DOHH2 (cell line): ENCODE data around the gene SMTN.

ENCODE experiments used
- H3F3A ChIP-seq: fragments of 200-600 bp; sonication (generic), shearing (Covaris generic); 2 replicates; pipeline ENCODE4 v1.6.0; 2016; ENCODE audit warnings: antibody characterized with exemption, mild to moderate bottlenecking; ENCODE audit not compliant: control insufficient read depth, insufficient read depth
- H3K27ac ChIP-seq: fragments of 200-600 bp; sonication (generic); 2 replicates; pipeline ENCODE4 v1.5.1; 2014; ENCODE audit warnings: low read depth, mild to moderate bottlenecking, low read length, moderate library complexity
- H3K27me3 ChIP-seq: fragments of 200-600 bp; sonication (generic); 2 replicates; pipeline ENCODE4 v1.6.1; 2014; ENCODE audit warnings: mild to moderate bottlenecking, low read length, mixed read lengths; ENCODE audit not compliant: control insufficient read depth
- H3K36me3 ChIP-seq: fragments of 200-600 bp; sonication (generic); 2 replicates; pipeline ENCODE4 v1.6.1; 2014; ENCODE audit warnings: mild to moderate bottlenecking, low read length, moderate library complexity, mixed read lengths; ENCODE audit not compliant: control insufficient read depth
- H3K4me1 ChIP-seq: fragments of 200-600 bp; sonication (generic); 2 replicates; pipeline ENCODE4 v1.6.1; 2014; ENCODE audit warnings: mild to moderate bottlenecking, low read length, mixed read lengths; ENCODE audit not compliant: control insufficient read depth
- H3K4me2 ChIP-seq: fragments of 200-600 bp; sonication (generic); 2 replicates; pipeline ENCODE4 v1.6.0; 2014; ENCODE audit warnings: mild to moderate bottlenecking, low read length, moderate library complexity
- H3K4me3 ChIP-seq: fragments of 200-600 bp; sonication (generic); 2 replicates; pipeline ENCODE4 v1.5.1; 2014; ENCODE audit warnings: mild to moderate bottlenecking, low read length, mixed read lengths
- H3K79me2 ChIP-seq: fragments of 200-600 bp; sonication (generic); 2 replicates; pipeline ENCODE4 v1.6.1; 2014; ENCODE audit warnings: mild to moderate bottlenecking, low read length, mixed read lengths; ENCODE audit not compliant: control insufficient read depth
- H3K9me2 ChIP-seq: fragments of 200-600 bp; sonication (generic); replicated peaks from 2 replicates; pipeline ENCODE4 v1.6.1; 2014; ENCODE audit warnings: mild to moderate bottlenecking, low read length, mixed read lengths; ENCODE audit not compliant: control insufficient read depth
- H3K9me3 ChIP-seq: fragments of 200-600 bp; sonication (generic); 2 replicates; pipeline ENCODE4 v1.6.1; 2014; ENCODE audit warnings: antibody characterized with exemption, low read length, mixed read lengths; ENCODE audit not compliant: control insufficient read depth, insufficient read depth
- H4K20me1 ChIP-seq: fragments of 200-600 bp; sonication (generic); 2 replicates; pipeline ENCODE4 v1.6.0; 2014; ENCODE audit warnings: low read depth, mild to moderate bottlenecking, antibody characterized with exemption, low read length, moderate library complexity; ENCODE audit not compliant: control insufficient read depth, insufficient read depth
- CTCF ChIP-seq: fragments of 200-600 bp; sonication (generic); IDR thresholded peaks from one replicate; pipeline ENCODE4 v1.5.1; 2014; ENCODE audit warnings: antibody characterized with exemption, mild to moderate bottlenecking, low read depth, low read length; ENCODE audit not compliant: poor library complexity, severe bottlenecking
- EZH2phosphoT487 ChIP-seq: fragments of 200-600 bp; sonication (generic); IDR thresholded peaks from 2 replicates; pipeline ENCODE4 v1.6.1; 2017; ENCODE audit warnings: borderline replicate concordance, mild to moderate bottlenecking, antibody characterized with exemption, low read length, moderate library complexity, mixed read lengths

Gene SMTN

DNA sequence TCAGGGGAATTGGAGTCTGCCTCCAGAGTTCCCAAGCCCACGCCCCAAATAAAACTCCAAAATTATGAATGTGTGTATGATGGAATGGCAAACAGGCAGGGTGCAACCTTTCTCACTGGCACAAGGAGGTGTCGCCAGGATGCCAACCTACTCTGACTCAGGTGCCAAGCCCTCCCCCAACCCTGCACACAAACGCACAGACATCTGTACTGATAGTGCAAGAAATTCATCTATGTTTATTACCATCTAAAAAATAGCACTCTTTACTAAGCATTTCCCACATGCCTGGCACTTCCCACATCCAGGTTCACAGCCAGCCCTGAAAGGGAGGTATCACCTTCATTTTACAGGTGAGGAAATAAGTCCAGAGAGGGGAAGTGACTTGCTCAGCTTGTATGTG lies 57.9 kb downstream of the SMTN start:
- no peaks in the 10 kb centered on the region for H3K9me3 ChIP-seq
- H3K27ac ChIP-seq, result no peak overlapping the region
- H3K9me2 ChIP-seq, result no peaks in the 10 kb centered on the region
- H3K36me3 ChIP-seq, result no peaks in the 10 kb centered on the region
- no peaks in the 10 kb centered on the region for H3K4me1 ChIP-seq
- TF ChIP-seq EZH2phosphoT487 (no peak), CTCF (no peak)
- H3K4me3 ChIP-seq, result no peak overlapping the region
- H3F3A ChIP-seq, result no peaks in the 10 kb centered on the region
- H3K27me3 ChIP-seq, result peaks cover 2% of the 10 kb centered on the region; the same call in 1 of the 2 replicates
- H3K79me2 ChIP-seq, result no peaks in the 10 kb centered on the region
- H3K4me2 ChIP-seq, result no peak overlapping the region
- H4K20me1 ChIP-seq, result no peaks in the 10 kb centered on the region

GRCh38 chr22:31139866-31140716 lies 59.0 kb downstream of the SMTN start, which contains the start of gene PLA2G3:
PLA2G3 (minus strand) TSS chr22:31140508; CDS start chr22:31140354, 154 bp downstream.
- no peaks in the 10 kb centered on the region for H3K36me3 ChIP-seq
- H3K4me3 ChIP-seq, result no peak within 1 kb of the TSS

GRCh38 chr22:31140746-31141145 lies 59.6 kb downstream of the SMTN start:
- H3K4me1 ChIP-seq, result no peaks in the 10 kb centered on the region
- H3K27ac ChIP-seq, result no peak overlapping the region
- H3F3A ChIP-seq, result no peaks in the 10 kb centered on the region
- no peaks in the 10 kb centered on the region for H3K79me2 ChIP-seq
- H3K36me3 ChIP-seq, result no peaks in the 10 kb centered on the region
- H3K9me3 ChIP-seq, result no peaks in the 10 kb centered on the region
- H3K27me3 ChIP-seq, result peaks cover 2% of the 10 kb centered on the region; the same call in 1 of the 2 replicates
- no peak overlapping the region for H3K4me2 ChIP-seq
- no peaks in the 10 kb centered on the region for H4K20me1 ChIP-seq
- TF ChIP-seq EZH2phosphoT487, result no peak
- H3K9me2 ChIP-seq, result no peaks in the 10 kb centered on the region
- no peak overlapping the region for H3K4me3 ChIP-seq

More at GRCh38 chr22:31139866-31140716, 59.0 kb downstream of the SMTN start, which contains the start of gene PLA2G3:
- no peaks in the 10 kb centered on the region for H3K9me3 ChIP-seq
- H3K4me1 ChIP-seq, result no peaks in the 10 kb centered on the region
- no peaks in the 10 kb centered on the region for H3K9me2 ChIP-seq
- no peaks in the 10 kb centered on the region for H3K79me2 ChIP-seq
- H3K27me3 ChIP-seq, result peaks cover 2% of the 10 kb centered on the region; the same call in 1 of the 2 replicates
- no peak for TF ChIP-seq CTCF
- TF ChIP-seq EZH2phosphoT487, result no peak
- no peak within 1 kb of the TSS for H3K27ac ChIP-seq
- H3F3A ChIP-seq, result no peaks in the 10 kb centered on the region
- H3K4me2 ChIP-seq, result no peak within 1 kb of the TSS
- no peaks in the 10 kb centered on the region for H4K20me1 ChIP-seq

GRCh38 chr22:31141551-31141950 lies 60.4 kb downstream of the SMTN start:
- no peaks in the 10 kb centered on the region for H3K4me1 ChIP-seq
- H3K27ac ChIP-seq, result no peak overlapping the region
- H3K9me2 ChIP-seq, result no peaks in the 10 kb centered on the region
- H3F3A ChIP-seq, result no peaks in the 10 kb centered on the region
- no peak overlapping the region for H3K4me2 ChIP-seq
- no peaks in the 10 kb centered on the region for H3K36me3 ChIP-seq
- H3K4me3 ChIP-seq, result no peak overlapping the region
- H3K9me3 ChIP-seq, result no peaks in the 10 kb centered on the region
- no peaks in the 10 kb centered on the region for H3K79me2 ChIP-seq
- no peaks in the 10 kb centered on the region for H4K20me1 ChIP-seq
- no peak for TF ChIP-seq EZH2phosphoT487
- TF ChIP-seq CTCF, result no peak
- peaks cover 2% of the 10 kb centered on the region; the same call in 1 of the 2 replicates for H3K27me3 ChIP-seq
